Neural crest cell (in vitro differentiated cells): ENCODE measurements around the gene L3MBTL2. TPM values are rescaled to one million over a fixed set of nuclear protein-coding genes. Genes with fewer than 3 reads are reported as not detected.
A peak's percentile ranks its signal among the peaks of the same experiment; 100 is the strongest.

Source experiments
- DNase-seq: peaks from one replicate; pipeline ENCODE4 v3.0.0; 2021; ENCODE audit warnings: low read depth, mixed read lengths, low spot score
- H3K27ac Mint-ChIP-seq: one replicate; pipeline ENCODE4 v1.8.0; 2021; ENCODE audit warnings: mild to moderate bottlenecking, mixed read lengths; ENCODE audit not compliant: unreplicated experiment
- H3K27me3 Mint-ChIP-seq: 2 replicates; pipeline ENCODE4 v1.8.0; 2021; ENCODE audit warnings: low read depth, mild to moderate bottlenecking, mixed read lengths
- H3K36me3 Mint-ChIP-seq: 2 replicates; pipeline ENCODE4 v1.8.0; 2021; ENCODE audit warnings: low read depth, mild to moderate bottlenecking, mixed read lengths
- H3K4me1 Mint-ChIP-seq: 2 replicates; pipeline ENCODE4 v1.8.0; 2021; ENCODE audit warnings: mixed read lengths
- H3K4me3 Mint-ChIP-seq: one replicate; pipeline ENCODE4 v1.8.0; 2021; ENCODE audit warnings: mild to moderate bottlenecking, mixed read lengths
- H3K9me3 Mint-ChIP-seq: 2 replicates; pipeline ENCODE4 v1.8.0; 2021; ENCODE audit warnings: mixed read lengths
- total RNA-seq: library from RNA; stranded (reverse); gene quantifications from 2 replicates; pipeline ENCODE4 v1.2.1, GENCODE V29; 2021
- TF ChIP-seq, protein P1 (sequence below): fragments of 200-600 bp; sonication (generic); conservative IDR thresholded peaks from 2 replicates; pipeline ENCODE4 v1.5.0; 2021; ENCODE audit warnings: antibody characterized with exemption, mild to moderate bottlenecking

L3MBTL2 gene
- total RNA-seq, 1 donor from 2014 or later, result 32.3 TPM

DNA sequence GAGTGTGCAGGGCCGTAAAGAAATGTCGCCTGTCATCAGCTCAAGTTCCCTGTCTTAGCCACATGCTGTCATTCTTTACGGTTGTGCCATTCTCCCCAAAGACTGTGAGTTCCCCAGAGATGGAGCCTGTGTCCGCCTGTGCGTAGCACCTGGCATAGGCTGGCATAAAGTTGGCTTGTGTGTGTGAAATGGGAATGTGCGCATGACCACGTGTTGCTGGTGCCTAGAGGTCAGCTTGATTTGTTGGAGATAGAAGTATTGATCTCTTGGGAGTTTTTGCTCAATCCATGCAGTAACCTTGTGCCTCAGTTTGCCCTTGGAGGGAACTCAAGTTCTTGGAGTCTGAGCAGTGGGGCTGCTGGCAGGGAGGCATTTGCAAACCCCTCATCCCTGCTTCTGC, 26.3 kb downstream of the L3MBTL2 start:
- H3K9me3 Mint-ChIP-seq, result no peaks in the 10 kb centered on the region
- no peaks in the 10 kb centered on the region for H3K27me3 Mint-ChIP-seq
- no peak overlapping the region for H3K27ac Mint-ChIP-seq
- no peak for DNase-seq
- no peaks in the 10 kb centered on the region for H3K4me1 Mint-ChIP-seq
- H3K4me3 Mint-ChIP-seq, result no peak overlapping the region
- TF ChIP-seq, protein P1, sequence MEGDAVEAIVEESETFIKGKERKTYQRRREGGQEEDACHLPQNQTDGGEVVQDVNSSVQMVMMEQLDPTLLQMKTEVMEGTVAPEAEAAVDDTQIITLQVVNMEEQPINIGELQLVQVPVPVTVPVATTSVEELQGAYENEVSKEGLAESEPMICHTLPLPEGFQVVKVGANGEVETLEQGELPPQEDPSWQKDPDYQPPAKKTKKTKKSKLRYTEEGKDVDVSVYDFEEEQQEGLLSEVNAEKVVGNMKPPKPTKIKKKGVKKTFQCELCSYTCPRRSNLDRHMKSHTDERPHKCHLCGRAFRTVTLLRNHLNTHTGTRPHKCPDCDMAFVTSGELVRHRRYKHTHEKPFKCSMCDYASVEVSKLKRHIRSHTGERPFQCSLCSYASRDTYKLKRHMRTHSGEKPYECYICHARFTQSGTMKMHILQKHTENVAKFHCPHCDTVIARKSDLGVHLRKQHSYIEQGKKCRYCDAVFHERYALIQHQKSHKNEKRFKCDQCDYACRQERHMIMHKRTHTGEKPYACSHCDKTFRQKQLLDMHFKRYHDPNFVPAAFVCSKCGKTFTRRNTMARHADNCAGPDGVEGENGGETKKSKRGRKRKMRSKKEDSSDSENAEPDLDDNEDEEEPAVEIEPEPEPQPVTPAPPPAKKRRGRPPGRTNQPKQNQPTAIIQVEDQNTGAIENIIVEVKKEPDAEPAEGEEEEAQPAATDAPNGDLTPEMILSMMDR, result no peak
- H3K36me3 Mint-ChIP-seq, result no peaks in the 10 kb centered on the region

DNA sequence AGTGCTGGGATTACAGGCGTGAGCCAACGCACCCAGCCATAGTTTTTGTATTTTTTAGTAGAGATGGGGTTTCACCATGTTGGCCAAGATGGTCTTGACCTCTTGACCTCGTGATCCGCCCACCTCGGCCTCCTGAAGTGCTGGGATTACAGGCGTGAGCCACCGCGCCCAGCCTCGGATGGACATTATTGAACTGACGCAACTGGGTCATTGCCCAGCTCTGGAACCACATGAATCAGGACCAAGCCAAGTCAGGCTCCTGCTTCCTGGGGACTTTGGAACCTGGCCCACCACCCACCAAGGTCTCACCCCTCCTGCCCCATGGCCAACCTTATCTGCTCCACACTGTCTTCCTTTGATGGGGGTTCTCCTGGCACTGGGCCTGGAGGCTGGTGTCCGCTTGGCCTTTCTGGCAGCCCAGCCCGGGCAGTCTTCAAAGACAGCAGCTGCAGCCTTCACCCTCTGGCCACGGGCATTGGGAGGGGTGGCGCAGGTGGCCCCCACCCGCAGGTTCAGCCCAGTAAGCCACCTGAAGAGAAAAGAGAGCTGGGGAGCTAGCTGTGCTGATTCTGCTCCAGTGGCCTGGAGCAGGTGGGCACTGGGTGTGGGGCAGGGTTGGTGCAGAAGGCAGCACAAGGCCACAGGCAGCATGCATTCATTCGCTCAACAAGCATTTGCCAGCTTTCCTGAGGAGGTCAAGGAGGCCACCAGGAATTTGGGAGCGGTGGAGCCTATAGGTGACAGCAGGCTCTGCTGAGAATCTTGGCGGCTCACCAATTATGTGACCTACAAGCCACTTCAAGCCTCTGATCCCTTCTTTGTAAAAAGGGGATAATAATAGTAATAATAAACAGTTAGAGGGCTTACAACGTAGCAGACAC, 29.9 kb downstream of the L3MBTL2 start:
- DNase-seq, result no peak
- no peaks in the 10 kb centered on the region for H3K9me3 Mint-ChIP-seq
- H3K4me1 Mint-ChIP-seq, result peaks cover 4% of the 10 kb centered on the region
- TF ChIP-seq, protein P1, result no peak
- no peak overlapping the region for H3K27ac Mint-ChIP-seq
- H3K4me3 Mint-ChIP-seq, result no peak overlapping the region
- H3K27me3 Mint-ChIP-seq, result no peaks in the 10 kb centered on the region
- H3K36me3 Mint-ChIP-seq, result no peaks in the 10 kb centered on the region

DNA sequence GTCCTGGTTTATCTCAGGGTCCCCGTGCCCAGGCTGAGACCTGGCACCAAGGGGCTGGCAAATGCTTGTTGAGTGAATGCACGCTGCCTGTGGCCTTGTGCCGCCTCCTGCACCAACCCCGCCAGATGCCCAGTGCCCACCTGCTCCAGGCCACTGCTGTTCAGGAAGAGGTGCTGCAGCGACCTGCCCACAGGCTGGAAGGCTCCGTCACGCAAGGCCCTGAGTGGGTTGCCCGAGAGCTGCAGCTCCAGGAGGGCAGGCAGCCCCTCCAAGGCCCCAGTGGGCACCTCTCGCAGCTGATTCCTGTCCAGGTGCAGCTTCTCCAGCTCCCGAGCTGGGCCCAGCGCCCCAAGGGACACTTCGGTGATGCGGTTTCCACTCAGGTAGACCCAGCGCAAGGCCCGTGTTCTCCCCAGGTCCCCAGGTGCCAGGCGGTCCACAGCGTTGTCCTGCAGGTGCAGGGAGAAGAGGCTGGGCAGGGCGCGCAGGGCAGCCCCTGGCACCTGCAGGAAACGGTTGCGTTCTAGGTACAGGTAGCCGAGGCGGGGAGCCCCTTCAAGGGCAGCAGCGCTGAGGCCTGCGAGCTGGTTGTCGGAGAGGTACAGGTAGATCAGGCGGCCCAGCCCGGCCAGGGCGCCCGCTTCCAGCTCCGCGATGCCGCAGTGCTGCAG, 32.1 kb downstream of the L3MBTL2 start:
- no peak overlapping the region for H3K27ac Mint-ChIP-seq
- no peaks in the 10 kb centered on the region for H3K36me3 Mint-ChIP-seq
- TF ChIP-seq, protein P1, result no peak
- no peaks in the 10 kb centered on the region for H3K27me3 Mint-ChIP-seq
- H3K4me3 Mint-ChIP-seq, result peak overlapping the region; percentile 56
- DNase-seq, result no peak
- H3K9me3 Mint-ChIP-seq, result no peaks in the 10 kb centered on the region
- H3K4me1 Mint-ChIP-seq, result peaks cover 9% of the 10 kb centered on the region

DNA sequence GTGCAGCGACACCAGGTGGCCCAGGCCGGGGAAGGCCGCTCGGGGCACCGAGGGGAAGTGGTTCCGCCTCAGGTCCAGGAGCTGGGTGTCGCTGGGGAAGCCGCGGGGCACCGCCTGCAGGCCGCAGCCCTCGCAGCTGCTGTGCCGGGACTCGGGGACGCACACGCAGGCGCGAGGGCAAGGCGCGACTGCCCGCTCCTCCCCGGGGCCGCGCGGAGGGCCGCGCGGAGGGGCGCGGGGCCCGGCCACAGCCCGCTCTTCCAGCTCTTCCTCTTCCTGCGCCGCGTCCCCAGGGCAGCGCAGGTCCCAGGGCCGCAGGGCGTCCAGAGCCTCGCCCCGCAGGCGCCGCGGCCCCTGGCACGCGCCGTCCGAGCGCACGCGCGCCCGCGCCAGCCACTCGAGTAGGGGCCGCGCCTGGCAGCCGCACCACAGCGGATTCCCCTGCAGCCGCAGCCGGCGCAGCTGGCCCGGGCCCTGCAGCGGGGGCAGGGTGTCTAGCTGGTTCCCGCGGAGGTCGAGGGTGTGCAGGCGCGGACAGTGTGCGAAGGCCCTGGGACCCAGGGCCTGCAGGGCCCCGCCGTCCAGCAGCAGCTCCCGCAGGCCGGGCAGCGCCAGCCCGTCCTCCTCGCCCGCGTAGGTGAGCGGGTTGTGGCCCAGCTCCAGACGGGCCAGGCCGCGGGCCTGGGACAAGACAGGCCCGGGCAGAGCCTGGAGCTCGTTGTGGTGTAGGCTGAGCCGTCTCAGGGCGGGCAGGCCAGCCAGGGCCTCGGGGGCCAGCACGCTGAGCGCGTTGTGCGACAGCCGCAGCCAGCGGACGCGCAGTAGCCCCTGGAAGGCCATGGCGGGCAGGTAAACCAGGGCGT, 32.8 kb downstream of the L3MBTL2 start:
- Mint-ChIP-seq H3K4me3 (no peak overlapping the region), H3K27ac (no peak overlapping the region), H3K9me3 (no peaks in the 10 kb centered on the region), H3K27me3 (no peaks in the 10 kb centered on the region), H3K36me3 (no peaks in the 10 kb centered on the region), H3K4me1 (peaks cover 9% of the 10 kb centered on the region)
- TF ChIP-seq, protein P1, result peak; percentile 63
- peak; percentile 30 for DNase-seq
